ENCODE data around the gene PLIN4. TPM values are rescaled to one million over a fixed set of nuclear protein-coding genes. Genes with fewer than 3 reads are reported as not detected.

The PLIN4 gene
- total RNA-seq, 1 donor from 2014 or later: 0.64 TPM

DNA sequence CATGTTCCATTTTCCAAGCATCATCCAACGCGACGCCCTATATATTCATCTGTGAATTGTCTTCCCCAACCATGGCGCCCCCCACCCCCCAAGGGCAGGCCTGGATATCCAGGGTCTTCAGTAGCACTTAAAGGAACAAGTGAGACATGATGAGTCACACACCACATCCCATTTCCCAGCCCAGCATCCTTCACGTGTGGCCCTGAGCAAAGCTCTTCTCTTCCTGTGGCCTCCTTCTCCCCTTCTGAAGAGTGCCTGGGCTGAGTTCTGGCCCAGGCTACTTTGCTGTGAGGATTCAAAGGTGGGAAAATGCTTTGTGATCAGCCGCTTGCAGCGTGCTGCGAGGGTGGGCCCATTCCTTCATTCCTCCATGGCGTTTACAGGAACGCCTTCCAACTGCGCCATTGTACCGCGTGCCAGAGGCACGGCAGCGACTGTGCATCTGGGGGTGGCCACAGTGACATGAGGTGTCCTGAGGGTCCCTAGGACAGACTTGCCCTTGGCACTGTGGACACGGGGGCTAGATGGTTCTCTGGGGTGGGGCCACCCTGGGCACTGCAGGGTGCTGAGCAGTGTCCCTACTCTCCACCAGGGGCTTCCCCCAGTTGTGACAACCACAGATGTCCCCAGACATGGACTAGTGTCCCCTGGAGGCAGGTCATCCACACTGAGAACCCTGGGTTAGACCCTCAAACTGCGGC, 11.7 kb downstream of the PLIN4 start:
- peak in 1 of 2 donors; percentile 54 for DNase-seq (ENCODE audit: low read depth in 2 of 2)

DNA sequence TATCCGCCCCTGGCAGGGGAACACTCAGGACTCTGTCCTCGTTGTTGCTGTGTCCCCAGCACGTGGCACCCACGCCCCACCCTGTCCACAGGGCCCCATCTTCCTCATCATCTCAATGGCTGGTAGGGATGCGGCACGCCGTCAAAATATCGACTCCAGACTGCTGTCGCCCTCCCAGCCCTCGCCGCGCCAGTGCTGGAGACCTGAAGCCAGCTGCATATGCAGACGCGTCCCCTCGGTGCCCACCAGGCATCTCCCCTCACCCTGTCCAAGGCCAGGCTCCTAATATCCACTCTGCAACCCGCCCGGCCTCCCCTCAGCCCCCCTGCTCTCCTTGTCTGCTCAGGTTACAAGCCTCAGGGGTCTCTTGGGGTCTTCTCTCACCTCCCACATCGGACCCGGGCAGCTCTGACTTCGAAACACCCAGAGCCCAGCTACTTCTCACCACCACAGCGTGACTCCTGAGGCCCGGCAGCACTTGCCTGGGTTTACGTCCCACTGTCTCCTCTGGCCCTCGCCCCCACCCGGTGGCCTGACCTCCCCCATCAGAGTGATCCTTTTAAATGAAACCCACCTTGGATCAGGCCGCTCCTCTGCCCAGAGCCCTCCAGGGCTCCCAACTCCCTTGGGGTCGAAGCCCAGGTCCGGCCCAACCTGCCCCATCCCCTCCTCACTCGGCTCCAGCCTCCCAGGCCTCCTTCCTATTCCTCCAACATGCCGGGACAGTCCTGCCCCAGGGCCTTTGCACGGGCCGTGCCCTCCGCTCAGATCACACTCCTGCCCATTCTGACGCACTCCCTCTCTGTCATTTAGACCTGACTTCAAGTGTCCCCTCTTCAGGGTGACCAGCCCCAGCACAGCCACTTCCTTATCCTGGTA, 12.5 kb downstream of the PLIN4 start:
- no peak for DNase-seq (ENCODE audit: low read depth in 2 of 2)

DNA sequence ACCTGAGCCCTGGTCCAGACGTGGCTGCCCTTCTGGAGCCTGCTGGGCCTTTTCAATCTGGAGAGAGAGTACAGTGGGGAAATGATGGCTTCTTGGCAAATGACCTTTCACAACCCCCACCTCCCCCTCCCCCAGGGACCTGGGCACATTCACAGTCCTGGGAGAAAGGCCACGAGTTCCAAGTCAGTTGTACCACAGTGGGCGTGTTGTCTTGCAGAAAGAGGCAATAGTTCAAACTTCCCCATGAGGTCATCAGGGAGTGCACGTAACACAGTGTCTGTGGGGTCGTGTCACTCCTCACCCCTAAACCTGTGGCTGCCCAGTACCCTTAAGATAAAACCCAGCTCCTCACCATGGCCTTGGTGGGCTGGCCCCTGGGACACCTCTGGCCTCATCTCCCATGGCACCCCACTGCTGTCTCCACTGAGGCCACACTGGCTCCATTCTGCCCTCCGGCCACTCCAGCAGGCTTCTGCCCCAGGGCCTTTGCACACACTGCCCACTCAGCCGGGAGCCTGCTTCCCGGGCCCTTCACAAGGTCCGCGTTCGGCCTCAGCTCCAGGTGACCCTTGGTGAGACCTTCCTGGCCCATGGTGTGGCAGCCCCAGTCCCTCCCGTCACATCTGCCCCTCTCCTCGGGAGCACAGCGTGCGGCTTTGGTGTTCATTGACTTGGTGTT, 13.3 kb downstream of the PLIN4 start:
- no peak for DNase-seq (ENCODE audit: low read depth in 2 of 2)

DNA sequence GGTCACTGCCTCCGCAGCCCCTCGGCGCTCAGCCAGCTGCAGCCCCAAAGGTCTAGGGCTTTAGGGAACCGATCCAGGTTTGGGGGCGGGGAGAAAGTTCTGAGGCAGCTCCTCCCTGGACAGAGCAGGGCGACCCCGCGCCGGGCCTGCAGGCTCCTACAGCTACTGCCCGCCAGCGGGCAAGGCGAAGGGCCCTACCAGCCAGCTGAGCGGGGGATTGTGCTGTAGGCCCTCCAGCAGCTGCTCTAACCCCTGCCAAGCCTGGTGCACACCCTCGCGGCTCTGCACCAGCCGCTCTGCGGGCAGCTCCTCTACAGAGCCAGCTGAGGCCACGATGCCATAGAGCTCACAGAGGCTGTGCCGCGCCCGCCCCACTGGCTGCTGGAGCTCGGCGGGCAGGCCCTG, 14.0 kb downstream of the PLIN4 start:
- DNase-seq (ENCODE audit: low read depth in 2 of 2): no peak

DNA sequence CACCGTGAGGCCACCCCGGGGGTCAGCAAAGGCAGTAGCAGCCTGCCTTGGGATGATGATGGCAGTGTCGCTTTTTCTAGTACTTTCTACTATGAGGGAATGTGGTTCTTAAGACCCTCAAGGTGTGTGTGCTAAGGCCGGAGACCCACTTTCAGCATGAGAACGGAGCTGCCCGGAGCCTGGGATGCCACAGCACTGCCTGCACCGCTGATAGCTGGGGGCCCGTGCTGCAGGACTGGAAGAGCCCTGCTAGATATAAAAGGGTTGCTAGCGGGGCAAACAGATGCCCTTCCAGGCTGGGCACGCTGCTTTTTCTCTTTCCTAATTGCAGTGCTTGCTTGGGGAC, 14.5 kb downstream of the PLIN4 start:
- no peak for DNase-seq (ENCODE audit: low read depth in 2 of 2)

DNA sequence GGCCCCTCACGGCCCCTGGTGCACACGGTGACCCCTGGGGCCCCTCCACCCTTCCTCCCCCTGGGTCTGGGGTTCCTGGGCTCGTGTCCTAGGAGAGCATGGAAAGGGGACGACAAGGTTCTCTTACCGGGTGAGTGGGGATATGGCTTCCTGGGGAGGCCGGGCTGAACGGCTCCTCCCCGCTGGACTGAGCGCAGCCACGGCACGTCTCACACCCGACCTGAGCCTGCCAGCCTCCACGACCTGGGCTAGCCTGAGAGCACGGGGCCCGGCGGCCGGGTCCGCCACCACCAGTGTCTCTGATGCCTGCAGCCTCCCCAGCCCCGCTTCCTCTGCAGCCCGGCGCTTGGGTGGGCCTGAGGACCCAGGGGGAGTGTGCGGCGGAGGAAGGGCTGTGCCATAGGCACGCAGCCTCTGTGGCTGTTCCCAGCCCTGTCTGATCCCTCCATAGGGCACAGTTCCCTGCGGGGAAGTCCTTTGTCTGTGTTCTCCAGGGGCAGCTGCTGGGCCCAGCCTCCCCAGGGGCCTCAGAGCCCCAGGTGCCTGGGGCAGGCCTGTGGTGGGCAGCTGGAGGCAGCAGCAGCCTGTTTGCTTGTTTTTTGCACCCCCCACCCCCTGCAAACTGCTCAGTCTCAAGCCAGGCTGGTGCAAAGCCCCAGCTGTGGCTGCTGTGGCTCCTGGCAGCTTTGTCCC, 15.0 kb downstream of the PLIN4 start:
- no peak for DNase-seq (ENCODE audit: low read depth in 2 of 2)

DNA sequence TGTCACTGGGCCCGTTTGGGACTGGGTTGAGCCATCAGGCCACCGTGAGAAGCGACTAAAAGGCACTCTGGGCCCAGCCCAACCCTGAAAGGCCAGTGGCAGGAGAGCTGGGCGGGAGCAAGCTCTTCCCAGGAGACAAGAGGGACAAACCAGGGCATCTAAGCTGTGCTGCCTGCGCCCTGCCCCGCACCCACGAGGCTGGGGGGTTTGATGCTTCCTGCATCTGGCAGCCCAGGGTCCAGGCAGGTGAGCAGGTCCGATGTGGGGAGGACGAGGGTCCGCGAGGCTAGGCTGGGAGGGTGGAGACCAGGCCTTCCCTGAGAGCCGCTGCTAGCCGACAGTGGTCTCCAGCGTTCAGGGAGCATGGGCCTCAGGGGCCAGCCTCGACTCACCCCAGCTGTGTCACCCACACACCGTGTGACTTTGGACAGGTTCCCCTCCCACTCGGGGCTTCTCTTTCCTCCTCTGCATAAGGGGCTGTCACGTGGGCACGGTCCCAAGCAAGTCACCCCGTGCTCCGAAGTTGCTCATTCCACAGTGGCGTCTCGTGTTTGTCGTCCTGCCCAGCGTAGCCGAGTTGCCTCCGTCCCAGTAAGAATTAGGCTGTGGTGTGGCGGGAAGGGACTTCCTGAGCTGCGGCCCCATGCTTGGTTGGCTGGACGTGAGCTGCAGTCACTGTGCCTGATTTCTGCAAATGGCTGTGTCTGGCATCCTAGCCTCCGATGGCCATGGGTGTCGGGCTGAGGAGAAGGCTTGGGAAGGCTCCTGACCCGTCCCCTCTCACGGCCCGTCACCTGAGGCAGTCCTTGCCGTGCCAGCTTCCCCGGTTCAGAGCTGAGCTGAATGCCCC, 15.8 kb downstream of the PLIN4 start:
- no peak for DNase-seq (ENCODE audit: low read depth in 2 of 2)

DNA sequence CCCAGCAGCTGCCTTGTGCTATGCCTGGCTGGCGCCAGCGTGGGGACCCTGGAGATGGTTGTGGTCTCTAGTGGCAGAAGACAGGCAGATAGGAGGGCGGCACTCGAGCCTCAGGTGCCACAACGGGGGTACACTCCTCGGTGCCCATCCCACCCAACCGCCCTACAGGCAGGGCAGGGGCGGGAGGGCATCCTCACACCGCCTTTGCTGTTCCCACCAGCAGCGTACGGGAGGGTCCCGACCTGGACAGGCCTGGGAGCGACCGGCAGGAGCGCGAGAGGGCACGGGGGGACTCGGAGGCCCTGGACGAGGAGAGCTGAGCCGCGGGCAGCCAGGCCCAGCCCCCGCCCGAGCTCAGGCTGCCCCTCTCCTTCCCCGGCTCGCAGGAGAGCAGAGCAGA, 16.6 kb downstream of the PLIN4 start:
- DNase-seq (ENCODE audit: low read depth in 2 of 2): no peak

DNA sequence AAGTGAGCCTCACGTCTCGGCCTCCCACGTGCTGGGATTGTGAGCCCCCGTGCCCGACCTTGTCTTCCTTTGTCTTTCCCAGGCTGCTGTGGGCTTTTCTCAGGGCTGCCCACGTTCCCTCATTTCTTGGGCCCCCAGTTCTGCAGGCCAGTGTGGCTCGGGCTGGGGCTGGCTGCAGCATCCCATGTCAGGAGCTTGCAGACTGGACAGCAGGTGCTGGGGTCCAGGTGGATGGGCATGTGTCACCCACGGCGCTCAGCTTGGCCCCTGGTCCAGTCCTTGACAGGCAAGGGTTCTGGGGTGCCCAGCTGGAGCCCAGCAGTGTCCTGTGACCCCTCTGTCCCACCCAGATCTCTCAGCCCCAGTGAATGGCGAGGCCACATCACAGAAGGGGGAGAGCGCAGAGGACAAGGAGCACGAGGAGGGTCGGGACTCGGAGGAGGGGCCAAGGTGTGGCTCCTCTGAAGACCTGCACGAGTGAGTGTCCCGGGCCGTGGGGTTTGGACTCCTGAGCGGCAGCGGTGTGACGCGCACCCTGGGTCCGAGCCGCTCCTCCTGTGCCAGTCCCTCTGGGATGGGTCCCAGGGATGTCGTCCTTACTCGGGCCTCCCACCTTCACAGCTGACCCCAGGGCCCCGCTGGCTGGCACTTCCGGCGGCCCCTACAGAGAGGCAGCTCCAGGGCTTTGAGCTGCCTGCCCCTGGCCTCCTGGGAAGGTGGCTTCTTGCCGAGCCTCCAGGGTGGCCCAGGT, 17.3 kb downstream of the PLIN4 start:
- DNase-seq (ENCODE audit: low read depth in 2 of 2): no peak

DNA sequence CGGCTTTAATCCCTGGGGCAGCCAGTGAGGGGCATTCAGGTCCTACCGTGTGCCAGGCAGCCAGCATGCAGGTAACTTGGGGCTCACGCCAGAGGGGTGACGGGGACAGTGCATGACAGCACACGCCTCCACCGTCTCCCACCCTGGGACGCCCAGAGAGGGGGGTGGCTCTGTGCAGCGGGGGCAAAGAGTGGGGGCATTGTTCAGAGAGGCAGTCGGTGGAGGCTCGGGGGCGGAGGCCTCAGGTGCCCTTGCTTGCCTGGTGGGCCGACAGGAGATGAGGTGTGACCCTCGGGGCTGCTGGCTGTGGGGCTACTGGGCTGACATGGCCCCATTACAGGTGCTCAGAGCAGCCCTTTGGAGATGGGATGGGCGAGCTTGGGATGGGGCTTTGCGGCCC, 18.4 kb downstream of the PLIN4 start:
- no peak for DNase-seq (ENCODE audit: low read depth in 2 of 2)

DNA sequence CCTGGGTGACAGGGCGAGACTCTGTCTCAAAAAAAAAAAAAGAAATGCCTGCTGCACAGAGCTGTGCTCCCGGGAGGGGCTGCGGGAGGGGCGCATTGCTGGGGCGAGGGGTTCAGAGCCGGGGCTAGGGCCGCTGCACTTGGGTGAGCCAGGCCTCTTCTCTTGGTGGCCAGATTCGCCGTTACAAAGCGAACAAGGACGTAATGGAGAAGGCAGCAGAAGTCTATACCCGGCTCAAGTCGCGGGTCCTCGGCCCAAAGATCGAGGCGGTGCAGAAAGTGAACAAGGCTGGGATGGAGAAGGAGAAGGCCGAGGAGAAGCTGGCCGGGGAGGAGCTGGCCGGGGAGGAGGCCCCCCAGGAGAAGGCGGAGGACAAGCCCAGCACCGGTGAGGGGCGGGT, 19.0 kb downstream of the PLIN4 start:
- DNase-seq (ENCODE audit: low read depth in 2 of 2): no peak

DNA sequence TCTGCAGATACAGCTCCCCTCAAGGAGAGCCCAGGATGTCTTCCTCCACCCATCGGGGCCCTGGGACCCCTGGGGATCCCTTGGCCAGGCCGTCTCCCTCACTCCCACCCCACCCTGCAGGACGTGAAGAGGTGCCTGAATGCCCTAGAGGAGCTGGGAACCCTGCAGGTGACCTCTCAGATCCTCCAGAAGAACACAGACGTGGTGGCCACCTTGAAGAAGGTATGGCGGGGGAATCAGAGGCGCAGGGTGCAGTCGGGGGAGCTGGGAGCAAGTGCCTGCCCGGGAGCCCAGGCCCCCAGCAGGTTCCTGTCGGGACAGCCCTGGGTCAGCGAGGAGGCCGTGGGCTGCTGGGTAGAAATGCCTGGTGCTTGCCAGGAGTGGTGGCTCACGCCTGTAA, 19.6 kb downstream of the PLIN4 start:
- no peak for DNase-seq (ENCODE audit: low read depth in 2 of 2)

DNA sequence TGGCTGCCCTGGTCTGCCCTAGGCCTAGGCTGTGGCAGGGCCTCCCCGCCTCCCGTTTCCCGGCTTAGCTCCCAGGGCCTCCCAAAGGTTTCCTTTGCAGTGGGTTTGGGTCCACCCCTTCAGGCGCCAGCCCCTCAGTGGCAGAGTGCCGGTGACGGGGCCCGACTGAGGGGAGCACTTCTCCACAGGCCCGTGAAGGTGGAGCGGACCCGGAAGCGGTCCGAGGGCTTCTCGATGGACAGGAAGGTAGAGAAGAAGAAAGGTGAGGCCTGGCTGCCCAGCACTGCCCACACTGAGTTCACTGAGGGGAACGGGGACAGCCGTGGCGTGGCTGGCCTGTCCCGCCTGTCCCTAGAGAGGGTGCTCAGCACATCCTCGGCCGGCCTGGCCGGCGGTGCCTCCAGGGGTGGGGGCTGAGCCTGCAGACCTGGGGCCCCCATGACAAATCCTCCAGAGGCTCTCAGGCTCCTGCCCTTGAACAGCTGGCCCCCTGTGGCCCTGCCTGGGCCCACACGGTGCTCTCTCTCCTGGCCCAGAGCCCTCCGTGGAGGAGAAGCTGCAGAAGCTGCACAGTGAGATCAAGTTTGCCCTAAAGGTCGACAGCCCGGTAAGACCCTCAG, 20.4 kb downstream of the PLIN4 start:
- DNase-seq (ENCODE audit: low read depth in 2 of 2): no peak

DNA sequence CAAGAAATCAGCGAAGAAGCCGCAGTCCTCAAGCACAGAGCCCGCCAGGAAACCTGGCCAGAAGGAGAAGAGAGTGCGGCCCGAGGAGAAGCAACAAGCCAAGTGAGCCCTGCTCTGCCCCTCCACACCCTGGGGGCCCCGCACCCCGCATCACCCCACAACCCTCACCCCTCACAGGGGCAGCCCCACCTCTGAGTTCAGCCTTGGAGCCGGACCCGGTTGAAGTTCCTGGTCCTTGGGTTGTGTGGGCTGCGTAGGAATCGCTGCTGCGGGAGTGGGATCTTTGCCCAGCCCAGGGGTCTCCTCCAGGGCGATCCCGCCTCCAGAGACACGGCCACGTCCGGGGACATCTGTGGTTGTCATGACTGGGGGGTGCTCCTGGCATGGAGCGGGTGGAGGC, 22.0 kb downstream of the PLIN4 start:
- DNase-seq (ENCODE audit: low read depth in 2 of 2): no peak

DNA sequence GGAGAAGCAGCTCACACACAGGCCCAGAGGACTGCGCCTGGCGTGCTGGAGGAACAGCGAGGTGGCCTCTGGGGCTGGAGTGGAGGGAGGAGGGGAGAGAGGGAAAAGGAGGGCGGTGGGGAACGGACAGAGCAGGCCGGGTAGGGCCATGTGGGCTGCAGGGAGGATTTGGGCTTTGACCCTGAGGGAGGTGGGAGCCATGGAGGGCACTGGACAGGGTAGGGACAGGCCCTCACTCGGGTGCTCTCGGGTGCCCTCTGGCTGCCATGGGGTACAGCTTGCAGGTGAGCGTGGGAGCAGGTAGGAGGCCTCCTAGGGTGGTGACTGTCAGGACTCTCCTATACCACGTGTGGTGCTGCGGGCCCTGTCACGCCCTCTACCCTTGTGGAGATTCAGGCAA, 22.8 kb downstream of the PLIN4 start:
- no peak for DNase-seq (ENCODE audit: low read depth in 2 of 2)

DNA sequence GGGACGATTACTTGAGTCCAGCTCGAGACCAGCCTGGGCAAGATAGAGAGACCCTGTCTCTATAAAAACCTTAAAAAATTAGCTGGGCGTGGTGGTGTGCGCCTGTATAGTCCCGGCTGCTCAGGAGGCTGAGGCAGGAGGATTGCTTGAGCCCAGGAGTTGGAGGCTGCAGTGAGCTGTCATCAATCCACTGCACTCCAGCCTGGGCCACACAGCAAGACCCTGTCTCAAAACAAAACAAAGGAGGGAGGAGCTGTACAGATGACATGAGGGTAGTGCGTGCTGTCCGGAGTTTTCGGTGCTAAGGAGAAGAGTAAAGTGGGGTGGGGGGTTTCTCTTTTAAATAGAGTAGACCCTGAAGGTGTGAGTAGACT, 23.6 kb downstream of the PLIN4 start:
- DNase-seq (ENCODE audit: low read depth in 2 of 2): no peak

DNA sequence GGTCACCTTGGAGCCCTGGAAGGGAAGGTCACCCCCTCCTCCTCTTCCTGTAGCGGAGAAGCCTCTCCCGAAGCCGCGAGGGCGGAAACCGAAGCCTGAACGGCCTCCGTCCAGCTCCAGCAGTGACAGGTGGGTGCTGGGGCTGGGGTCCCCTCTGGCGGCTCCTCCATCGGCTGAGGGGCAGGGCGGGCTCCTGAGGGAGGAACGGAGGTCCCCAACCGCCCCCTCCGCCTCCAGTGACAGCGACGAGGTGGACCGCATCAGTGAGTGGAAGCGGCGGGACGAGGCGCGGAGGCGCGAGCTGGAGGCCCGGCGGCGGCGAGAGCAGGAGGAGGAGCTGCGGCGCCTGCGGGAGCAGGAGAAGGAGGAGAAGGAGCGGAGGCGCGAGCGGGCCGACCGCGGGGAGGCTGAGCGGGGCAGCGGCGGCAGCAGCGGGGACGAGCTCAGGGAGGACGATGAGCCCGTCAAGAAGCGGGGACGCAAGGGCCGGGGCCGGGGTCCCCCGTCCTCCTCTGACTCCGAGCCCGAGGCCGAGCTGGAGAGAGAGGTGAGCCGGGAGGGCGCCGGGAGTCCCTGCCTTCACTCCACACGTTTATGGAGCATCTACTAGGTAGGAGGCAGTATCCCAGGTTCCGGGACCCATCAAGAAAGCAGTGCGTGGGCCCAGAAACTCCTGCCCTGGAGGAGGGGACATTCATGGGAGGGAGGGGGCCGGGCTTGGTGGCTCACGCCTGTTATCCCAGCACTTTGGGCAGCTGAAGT, 24.2 kb downstream of the PLIN4 start:
- no peak for DNase-seq (ENCODE audit: low read depth in 2 of 2)

DNA sequence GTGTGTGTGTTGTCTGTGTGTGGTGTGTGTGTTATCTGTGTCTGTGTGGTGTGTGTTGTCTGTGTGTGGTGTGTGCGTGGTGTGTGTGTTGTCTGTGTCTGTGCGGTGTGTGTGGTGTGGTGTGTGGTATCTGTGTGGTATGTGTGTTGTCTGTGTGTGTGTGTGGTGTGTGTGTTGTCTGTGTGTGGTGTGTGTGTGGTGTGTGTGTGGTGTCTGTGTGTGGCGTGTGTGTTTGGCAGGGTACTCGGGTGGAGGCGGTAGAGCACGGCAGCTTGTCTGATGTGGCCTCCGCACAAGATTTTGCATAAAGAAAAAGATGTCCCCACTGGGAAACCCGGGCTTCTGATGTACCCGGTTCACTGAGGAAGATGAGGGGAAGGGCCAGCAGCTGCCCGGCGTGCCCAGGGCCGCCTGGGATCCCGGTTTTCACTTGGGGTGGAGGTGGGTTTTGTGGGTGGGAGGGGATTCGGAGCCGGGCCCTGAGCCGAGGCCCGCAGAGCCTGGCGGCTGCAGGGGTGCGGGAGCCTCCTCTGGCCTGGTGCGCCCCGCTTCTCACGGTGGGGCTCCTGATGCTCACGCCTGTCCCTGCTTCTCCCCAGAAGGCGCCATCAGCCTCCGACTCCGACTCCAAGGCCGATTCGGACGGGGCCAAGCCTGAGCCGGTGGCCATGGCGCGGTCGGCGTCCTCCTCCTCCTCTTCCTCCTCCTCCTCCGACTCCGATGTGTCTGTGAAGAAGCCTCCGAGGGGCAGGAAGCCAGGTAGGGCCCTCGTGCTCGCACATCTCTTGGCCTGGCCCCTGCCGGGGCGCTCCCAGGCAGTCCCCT, 25.0 kb downstream of the PLIN4 start:
- no peak for DNase-seq (ENCODE audit: low read depth in 2 of 2)
